GM12875 (cell line): Measurements from ENCODE around the gene CASTOR1.

Source experiments
- H3K4me3 ChIP-seq: one replicate; pipeline ENCODE4 v1.5.1; 2011; ENCODE audit warnings: low read depth, low read length, control low read depth
- CTCF ChIP-seq: IDR thresholded peaks from 2 replicates; pipeline ENCODE4 v1.5.1; 2011; ENCODE audit warnings: low read depth, mild to moderate bottlenecking, control low read depth, inconsistent platforms, low read length, moderate library complexity, borderline replicate concordance; ENCODE audit not compliant: insufficient read depth

The CASTOR1 gene

GRCh38 chr22:30310881-30311771 is 21.8 kb upstream of the CASTOR1 start:
- no peak overlapping the region for H3K4me3 ChIP-seq
- TF ChIP-seq CTCF: no peak

GRCh38 chr22:30309951-30310741 is 20.8 kb upstream of the CASTOR1 start:
- no peak overlapping the region for H3K4me3 ChIP-seq

GRCh38 chr22:30308518-30309230 is 19.4 kb upstream of the CASTOR1 start:
- TF ChIP-seq CTCF: no peak

More at GRCh38 chr22:30309951-30310741, 20.8 kb upstream of the CASTOR1 start:
- no peak for TF ChIP-seq CTCF

GRCh38 chr22:30308093-30308492 is 18.8 kb upstream of the CASTOR1 start:
- no peak overlapping the region for H3K4me3 ChIP-seq
- TF ChIP-seq CTCF: no peak

More at GRCh38 chr22:30308518-30309230, 19.4 kb upstream of the CASTOR1 start:
- H3K4me3 ChIP-seq: no peak overlapping the region

- H3K4me3 ChIP-seq: no peak overlapping the region
- TF ChIP-seq CTCF: no peak
These were observed 17.8 kb upstream of the CASTOR1 start for GRCh38 chr22:30307041-30307574.

- H3K4me3 ChIP-seq: no peak overlapping the region
- TF ChIP-seq CTCF: no peak
These were observed 17.3 kb upstream of the CASTOR1 start for GRCh38 chr22:30306627-30307011.
